NCI-H2196 (cell line): Measurements from ENCODE around the gene NRBP1.

Experiments used
- DNase-seq: peaks from one replicate; lab custom pipeline; 2025; ENCODE audit not compliant: unreplicated experiment; lab: John Stamatoyannopoulos, UW

The NRBP1 gene

GRCh38 chr2:27489498-27490397, 61.3 kb downstream of the NRBP1 start, which contains the start of gene IFT172:
TSS of gene IFT172 (minus strand) at chr2:27489743. CDS start at chr2:27489653, 90 bp downstream.
- peak; percentile 99 for DNase-seq
